Left lung (tissue), 10 donors: ENCODE measurements around the gene GPR27. TPM values are rescaled to one million over a fixed set of nuclear protein-coding genes. Genes with fewer than 3 reads are reported as not detected.
A peak's percentile ranks its signal among the peaks of the same experiment; 100 is the strongest.

Experiments used
- ATAC-seq: fragments of 200-7000 bp; cut with Tn5 transposase; one replicate; pipeline ENCODE4 v1.9.1; 2020; ENCODE audit warnings: moderate library complexity
- DNase-seq, 4 donors: peaks; one replicate each; pipeline ENCODE4 v3.0.0-alpha.2; 2013 to 2020
- H3K27ac ChIP-seq, 2 donors: fragments of 200-600 bp; sonication (generic) in 1 of 2; one replicate each; pipeline versions ENCODE4 v1.5.0 to v1.8.0; 2020 to 2021
- H3K27me3 ChIP-seq, 2 donors: fragments of 200-600 bp; sonication (generic) in 1 of 2; one replicate each; pipeline versions ENCODE4 v1.5.0 to v1.8.0; 2020 to 2021
- H3K36me3 ChIP-seq, 2 donors: fragments of 200-600 bp; sonication (generic) in 1 of 2; one replicate each; pipeline versions ENCODE4 v1.5.0 to v1.8.0; 2020 to 2021
- H3K4me1 ChIP-seq, 2 donors: fragments of 200-600 bp; one replicate each; pipeline ENCODE4 v1.8.0; 2021
- H3K4me3 ChIP-seq, 2 donors: fragments of 200-600 bp; sonication (generic) in 1 of 2; one replicate each; pipeline versions ENCODE4 v1.5.0 to v1.8.0; 2020 to 2021; ENCODE audit warnings: mild to moderate bottlenecking in 1 of 2
- H3K9me3 ChIP-seq, 2 donors: fragments of 200-600 bp; sonication (generic) in 1 of 2; one replicate each; pipeline versions ENCODE4 v1.5.0 to v1.8.0; 2020 to 2021
- CTCF ChIP-seq, 2 donors: fragments of 200-600 bp; sonication (generic) in 1 of 2; IDR thresholded peaks; one replicate each; pipeline versions ENCODE4 v1.5.0 to v1.8.0; 2021; ENCODE audit warnings: antibody characterized with exemption in 2 of 2
- intact Hi-C, 2 donors: fragments of 100-400 bp; cut with DNase I; formaldehyde crosslinking; loops; one replicate each; pipeline versions ENCODE4 v1.11.2 to v1.14.2; 2022
- polyA plus RNA-seq, 6 donors: library from polyadenylated mRNA; unstranded; fragments of 120-200 nt; gene quantifications; one replicate each; pipeline ENCODE4 v1.2.1, GENCODE V29; 2013; ENCODE audit not compliant: insufficient read length in 6 of 6
- total RNA-seq, 2 donors: library from RNA; stranded (reverse); fragmentation: NEBNext Ultra II Directional; extraction: Animal tissue kit (Norgen Biotek cat#: 25700); gene quantifications; one replicate each; pipeline ENCODE4 v1.2.1, GENCODE V29; 2021
- donor health status: DM: no; HTN: yes; CAD: no.
- donor health status: DM: no; HTN: no; CAD: no.

The GPR27 gene
- total and polyA plus RNA-seq, 8 donors = 2.1 to 3.9 (median 2.9) TPM

- intact Hi-C loops = no loop called here
- Histone ChIP-seq H3K9me3 (no peaks in the 10 kb centered on the region), H3K4me3 (peak overlapping the region in 1 of 2 donors; percentile 54), H3K27me3 (peaks cover 62 to 86% of the 10 kb centered on the region in 2 donors), H3K36me3 (no peaks in the 10 kb centered on the region), H3K4me1 (peaks cover 10 to 42% of the 10 kb centered on the region in 2 donors), H3K27ac (peak overlapping the region in 1 of 2 donors; percentile 89)
- ATAC-seq (no peak), DNase-seq (no peak)
- TF ChIP-seq CTCF (IDR thresholded peaks at IDR 0.05) = no peak
Observed at GRCh38 chr3:71784201-71784913, 30.7 kb downstream of the GPR27 start.

- peak; percentile 51 for ATAC-seq
- no peak for TF ChIP-seq CTCF (IDR thresholded peaks at IDR 0.05)
- Histone ChIP-seq H3K4me1 (peaks cover 10 to 36% of the 10 kb centered on the region in 2 donors), H3K4me3 (peak within 1 kb of the TSS in 1 of 2 donors; percentile 54), H3K27me3 (peaks cover 62 to 79% of the 10 kb centered on the region in 2 donors), H3K9me3 (no peaks in the 10 kb centered on the region), H3K36me3 (no peaks in the 10 kb centered on the region), H3K27ac (peak within 1 kb of the TSS in 1 of 2 donors; percentile 89)
- intact Hi-C loops = no loop called here
- DNase-seq = peak in 2 of 4 donors; percentile 31 to 89
Observed at GRCh38 chr3:71784914-71785531, 31.4 kb downstream of the GPR27 start, which contains the start of gene PROK2. Gene PROK2, minus strand, starts transcription at chr3:71785148. Its CDS starts 96 bp downstream, at chr3:71785052.

GRCh38 chr3:71785532-71786216, 32.0 kb downstream of the GPR27 start:
- H3K4me1 ChIP-seq = peaks cover 10 to 30% of the 10 kb centered on the region in 2 donors
- peak overlapping the region in 1 of 2 donors; percentile 54 for H3K4me3 ChIP-seq
- peak overlapping the region in 1 of 2 donors; percentile 89 for H3K27ac ChIP-seq
- intact Hi-C loops = no loop called here
- H3K9me3 ChIP-seq = no peaks in the 10 kb centered on the region
- ATAC-seq (no peak), DNase-seq (no peak)
- no peaks in the 10 kb centered on the region for H3K36me3 ChIP-seq
- no peak for TF ChIP-seq CTCF (IDR thresholded peaks at IDR 0.05)
- H3K27me3 ChIP-seq = peaks cover 58 to 73% of the 10 kb centered on the region in 2 donors

- intact Hi-C loops = no loop called here
- no peaks in the 10 kb centered on the region for H3K9me3 ChIP-seq
- ATAC-seq (no peak), DNase-seq (no peak)
- H3K4me3 ChIP-seq = no peak overlapping the region
- H3K27me3 ChIP-seq = peaks cover 53 to 68% of the 10 kb centered on the region in 2 donors
- peaks cover 10 to 25% of the 10 kb centered on the region in 2 donors for H3K4me1 ChIP-seq
- H3K36me3 ChIP-seq = no peaks in the 10 kb centered on the region
- no peak for TF ChIP-seq CTCF (IDR thresholded peaks at IDR 0.05)
- H3K27ac ChIP-seq = no peak overlapping the region
Observed at GRCh38 chr3:71786217-71786549, 32.5 kb downstream of the GPR27 start.

GRCh38 chr3:71786551-71786950, 32.9 kb downstream of the GPR27 start:
- peak in 1 of 4 donors; percentile 50 for DNase-seq
- no peak for TF ChIP-seq CTCF (IDR thresholded peaks at IDR 0.05)
- no peaks in the 10 kb centered on the region for H3K36me3 ChIP-seq
- H3K4me3 ChIP-seq = no peak overlapping the region
- peaks cover 49 to 64% of the 10 kb centered on the region in 2 donors for H3K27me3 ChIP-seq
- H3K9me3 ChIP-seq = no peaks in the 10 kb centered on the region
- H3K27ac ChIP-seq = no peak overlapping the region
- intact Hi-C loops = no loop called here
- peaks cover 10 to 24% of the 10 kb centered on the region in 2 donors for H3K4me1 ChIP-seq
- no peak for ATAC-seq
